GM12801 (cell line): ENCODE data around the gene XCL2.
"Not testable (repeated sequence)": the region's sequence is repeated elsewhere in the genome, so short reads cannot be mapped to it uniquely, and the experiment has no call there.

ENCODE experiments used
- TF ChIP-seq, protein P1 (sequence below): IDR thresholded peaks from one replicate; pipeline ENCODE4 v1.5.1; 2011; ENCODE audit warnings: control low read depth; ENCODE audit not compliant: insufficient read length; ENCODE audit errors: extremely low read depth

XCL2 gene

DNA sequence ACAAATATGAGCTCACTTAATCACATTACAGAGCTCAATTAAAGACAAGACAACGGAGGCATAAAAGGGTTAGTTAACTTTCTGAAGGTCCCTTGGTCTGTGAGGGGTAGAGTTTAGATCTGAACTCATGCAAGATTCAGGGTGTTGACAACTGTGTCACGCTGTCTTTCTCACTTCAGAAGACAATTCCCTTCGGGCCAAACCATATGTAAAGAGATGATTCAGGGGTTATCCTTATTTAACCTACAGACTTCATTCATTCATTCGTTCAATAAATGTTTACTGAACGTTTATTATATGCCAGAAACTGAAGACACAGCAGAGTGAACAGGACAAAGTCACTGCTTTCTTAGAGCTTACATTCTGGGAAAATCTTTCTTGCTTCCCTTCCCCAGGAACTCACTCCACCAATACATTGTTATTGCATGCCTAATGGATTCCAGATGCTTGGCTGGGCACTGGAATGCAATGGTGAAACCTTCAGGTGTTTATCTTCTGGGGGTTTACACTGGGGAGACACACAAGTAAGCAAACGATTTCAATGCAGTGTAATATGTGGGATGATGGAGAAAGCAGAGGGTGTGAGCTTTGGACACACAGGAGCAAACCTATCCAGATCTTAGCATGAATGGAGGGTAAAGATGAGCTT lies 39.0 kb upstream of the XCL2 start:
- TF ChIP-seq, protein P1, sequence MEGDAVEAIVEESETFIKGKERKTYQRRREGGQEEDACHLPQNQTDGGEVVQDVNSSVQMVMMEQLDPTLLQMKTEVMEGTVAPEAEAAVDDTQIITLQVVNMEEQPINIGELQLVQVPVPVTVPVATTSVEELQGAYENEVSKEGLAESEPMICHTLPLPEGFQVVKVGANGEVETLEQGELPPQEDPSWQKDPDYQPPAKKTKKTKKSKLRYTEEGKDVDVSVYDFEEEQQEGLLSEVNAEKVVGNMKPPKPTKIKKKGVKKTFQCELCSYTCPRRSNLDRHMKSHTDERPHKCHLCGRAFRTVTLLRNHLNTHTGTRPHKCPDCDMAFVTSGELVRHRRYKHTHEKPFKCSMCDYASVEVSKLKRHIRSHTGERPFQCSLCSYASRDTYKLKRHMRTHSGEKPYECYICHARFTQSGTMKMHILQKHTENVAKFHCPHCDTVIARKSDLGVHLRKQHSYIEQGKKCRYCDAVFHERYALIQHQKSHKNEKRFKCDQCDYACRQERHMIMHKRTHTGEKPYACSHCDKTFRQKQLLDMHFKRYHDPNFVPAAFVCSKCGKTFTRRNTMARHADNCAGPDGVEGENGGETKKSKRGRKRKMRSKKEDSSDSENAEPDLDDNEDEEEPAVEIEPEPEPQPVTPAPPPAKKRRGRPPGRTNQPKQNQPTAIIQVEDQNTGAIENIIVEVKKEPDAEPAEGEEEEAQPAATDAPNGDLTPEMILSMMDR, result no peak

DNA sequence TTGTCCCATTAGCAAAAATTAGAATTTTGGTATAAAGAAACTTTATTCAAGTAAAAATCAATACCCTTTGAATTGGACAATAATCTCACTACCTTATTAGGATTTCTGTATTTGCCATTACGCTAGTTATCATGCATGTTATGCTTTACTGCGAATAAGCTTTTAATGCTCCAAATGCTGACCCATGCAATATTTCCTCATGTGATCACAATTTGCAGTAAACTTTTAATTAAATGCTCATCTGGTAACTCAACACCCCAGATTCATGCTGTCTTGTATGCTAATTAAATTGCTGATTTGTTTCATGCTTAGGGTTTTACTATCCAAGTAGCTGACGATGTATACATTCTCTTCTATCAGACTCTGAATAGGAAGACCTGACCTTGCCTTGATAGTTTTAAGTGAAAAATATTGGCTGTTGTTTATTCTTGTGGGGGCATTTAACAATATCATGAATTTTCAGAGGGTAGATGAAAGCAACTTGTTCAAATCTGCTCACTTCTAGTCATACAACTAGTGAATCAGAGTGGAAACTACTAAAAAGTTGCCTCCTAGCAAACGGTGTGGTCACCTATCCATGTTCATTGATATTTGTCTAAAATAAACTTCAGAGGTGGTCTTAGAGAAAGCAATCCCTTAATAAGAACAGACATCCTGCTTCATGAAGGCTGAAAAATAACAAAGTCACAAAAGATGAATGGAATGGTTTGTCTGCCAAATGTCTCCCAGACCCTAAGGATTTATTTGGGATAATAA lies 38.2 kb upstream of the XCL2 start:
- TF ChIP-seq, protein P1, result no peak

DNA sequence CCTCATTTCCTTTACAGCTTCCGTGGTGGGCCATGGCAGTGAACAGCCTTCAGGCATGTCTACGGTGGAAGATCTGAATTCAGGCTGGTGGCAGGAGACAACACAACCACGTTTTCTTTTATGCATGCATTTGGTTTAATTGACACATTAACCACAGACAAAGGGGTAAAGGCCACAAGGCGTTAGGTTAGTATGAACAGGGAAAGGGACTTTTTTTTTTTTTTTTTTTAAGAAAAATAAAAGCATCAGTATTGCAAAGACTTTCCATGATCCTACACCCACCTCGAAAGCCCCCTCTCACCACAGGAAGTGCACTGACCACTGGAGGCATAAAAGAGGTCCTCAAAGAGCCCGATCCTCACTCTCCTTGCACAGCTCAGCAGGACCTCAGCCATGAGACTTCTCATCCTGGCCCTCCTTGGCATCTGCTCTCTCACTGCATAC lies 32.5 kb upstream of the XCL2 start, which contains the start of gene XCL1:
Gene XCL1 (plus strand): TSS at position 361 of the 444 bp plus-strand sequence. CDS start 33 bp downstream, at position 394.
- TF ChIP-seq, protein P1, result not testable (repeated sequence)

DNA sequence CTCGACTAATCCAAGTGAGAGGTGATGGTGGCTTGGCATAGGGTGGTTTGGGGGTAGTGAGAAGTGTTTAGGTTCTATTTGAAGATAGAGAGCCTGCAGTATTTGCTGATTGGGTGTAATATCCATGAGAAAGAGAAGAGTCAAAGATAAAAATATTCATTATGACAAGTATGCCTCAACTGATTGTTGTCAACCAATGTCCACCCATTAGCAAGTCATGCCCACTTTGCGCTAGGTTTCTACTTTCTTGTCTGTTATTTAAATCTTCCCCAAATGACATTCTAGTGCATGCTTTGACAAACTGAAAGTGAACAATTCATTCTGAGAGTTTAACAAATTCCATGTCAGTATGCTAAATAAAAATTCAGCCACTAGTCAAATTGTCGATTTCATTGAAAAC lies 28.8 kb upstream of the XCL2 start:
- TF ChIP-seq, protein P1, result no peak

DNA sequence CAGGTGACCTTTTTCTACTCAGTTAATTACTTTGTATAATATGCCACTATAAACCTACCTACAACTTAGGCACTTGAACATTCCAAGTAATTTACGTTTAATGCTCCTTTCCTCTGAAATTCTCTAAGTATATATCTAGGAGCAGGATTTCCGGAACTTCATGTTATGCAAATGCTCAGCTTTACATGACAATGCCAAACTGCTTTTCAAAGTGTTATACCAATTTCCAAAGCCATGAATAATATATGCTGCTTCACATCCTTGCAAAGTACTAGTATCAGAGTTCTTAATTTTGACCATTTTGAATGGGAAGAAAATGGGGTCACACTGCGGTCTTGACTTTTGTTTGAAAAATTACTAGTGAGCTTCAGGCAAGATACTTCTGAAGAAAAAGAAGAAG lies 26.9 kb upstream of the XCL2 start:
- TF ChIP-seq, protein P1, result no peak

DNA sequence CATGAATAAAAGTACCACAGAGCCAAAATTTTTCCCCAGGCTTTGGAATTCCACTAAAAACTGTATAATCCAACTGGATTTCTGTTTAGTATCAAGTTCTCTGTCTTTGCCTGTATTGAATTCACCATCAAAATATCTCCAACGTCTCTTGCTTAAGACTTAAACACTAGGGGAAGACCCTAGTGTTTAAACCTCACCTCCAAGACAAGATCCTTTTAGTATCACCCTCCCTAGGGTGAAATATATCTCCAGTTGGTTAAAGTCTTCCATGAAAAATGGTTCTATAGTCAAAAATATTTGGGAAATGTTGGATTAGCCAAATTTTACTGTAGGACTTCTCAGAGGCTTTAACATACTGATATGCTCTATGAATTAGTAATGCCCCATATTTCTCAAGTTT lies 24.5 kb upstream of the XCL2 start:
- TF ChIP-seq, protein P1, result no peak

DNA sequence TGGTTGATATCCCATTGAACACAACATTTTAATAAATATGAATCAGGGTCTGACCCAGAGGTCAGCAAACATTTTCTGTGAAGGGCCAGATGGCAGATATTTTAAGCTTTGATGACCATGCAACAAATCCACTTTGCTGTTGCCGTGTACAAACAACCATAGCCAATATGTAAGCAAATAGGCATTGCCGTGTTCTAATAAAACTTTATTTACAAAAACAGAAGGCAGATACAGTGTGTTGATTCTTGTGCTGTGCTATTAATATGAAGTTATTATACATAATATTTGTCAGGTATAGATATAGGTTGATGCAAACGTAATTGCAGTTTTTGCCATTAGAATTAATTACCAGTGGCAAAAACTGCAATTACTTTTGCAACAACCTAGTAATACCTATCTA lies 23.8 kb upstream of the XCL2 start:
- TF ChIP-seq, protein P1, result no peak
